Skeletal muscle tissue (tissue), 1 donor: Measurements from ENCODE around the gene ZNF718. TPM values are rescaled to one million over a fixed set of nuclear protein-coding genes. Genes with fewer than 3 reads are reported as not detected.

Experiments
- total RNA-seq: library from RNA; depleted of rRNA; stranded (reverse); fragments of >200 nt; gene quantifications from one replicate; pipeline ENCODE4 v1.2.3, GENCODE V29; 2014

Gene ZNF718
- total RNA-seq, 1 donor from 2014 or later, result 5.2 TPM

Other genes with a start within 250 kb of the ZNF718 start
- gene ZNF595, start 71.2 kb upstream of the ZNF718 start, total RNA-seq, result 16.2 TPM
- 1.6 TPM for gene ZNF732, start 181.0 kb downstream of the ZNF718 start, total RNA-seq
- gene ZNF141, start 213.3 kb downstream of the ZNF718 start, total RNA-seq, result 15.7 TPM